ENCODE measurements around the gene SIK3. TPM values are rescaled to one million over a fixed set of nuclear protein-coding genes. Genes with fewer than 3 reads are reported as not detected.

The SIK3 gene
- polyA plus RNA-seq, 1 of the 3 experiments (the other 2 are of a cell fraction), result 5.1 TPM

DNA sequence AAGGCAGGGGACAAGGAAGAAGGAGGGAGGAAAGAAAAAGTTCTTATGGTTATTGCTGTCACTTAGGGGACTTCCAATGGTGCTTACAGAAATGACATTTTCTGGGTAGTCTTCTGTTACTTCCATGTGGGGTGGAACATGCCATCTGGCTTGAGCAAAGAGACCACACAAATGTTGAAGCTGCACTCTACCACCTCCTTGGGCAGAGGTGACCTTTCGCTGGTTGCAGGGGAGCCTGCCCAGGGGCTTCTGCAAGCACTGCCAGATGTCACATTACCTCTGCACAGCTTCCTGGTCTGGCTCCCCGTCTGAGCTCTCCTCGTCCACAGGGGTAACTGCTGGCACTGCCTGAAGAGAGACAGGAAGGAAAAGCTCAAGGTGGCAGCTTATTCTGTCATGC is 228.2 kb downstream of the SIK3 start:
- peaks cover 30 to 59% of the 10 kb centered on the region in 2 experiments for H3K36me3 ChIP-seq (replicated peaks in 1 of 2; ENCODE audit: control insufficient read depth in 1 of 2, insufficient read depth in 2 of 2, low read length in 1 of 2)

GRCh38 chr11:116869610-116870009 is 228.6 kb downstream of the SIK3 start:
- H3K9ac ChIP-seq, result no peak overlapping the region
- no peak for DNase-seq
- H3K9me2 ChIP-seq, result no peaks in the 10 kb centered on the region
- no peaks in the 10 kb centered on the region for H3K27me3 ChIP-seq (ENCODE audit: insufficient read depth)
- H3K79me2 ChIP-seq (ENCODE audit: insufficient read depth), result no peaks in the 10 kb centered on the region
- no peaks in the 10 kb centered on the region for H4K20me1 ChIP-seq (ENCODE audit: insufficient read depth)
- no peak overlapping the region for H3K4me2 ChIP-seq
- H2AFZ ChIP-seq (ENCODE audit: low read depth), result no peak overlapping the region
- no peak for TF ChIP-seq USF2 (IDR thresholded peaks at IDR 0.05; ENCODE audit: borderline replicate concordance, low read depth, low read length)
- TF ChIP-seq MAX (IDR thresholded peaks at IDR 0.05; ENCODE audit: low read depth), result no peak
- TF ChIP-seq NFIC (IDR thresholded peaks at IDR 0.05; ENCODE audit: borderline replicate concordance), result no peak
- no peak for TF ChIP-seq JUND (IDR thresholded peaks at IDR 0.05)
- TF ChIP-seq POLR2AphosphoS5 (IDR thresholded peaks at IDR 0.05; ENCODE audit: low read depth, low read length), result no peak
- no peak for TF ChIP-seq ELF1 (IDR thresholded peaks at IDR 0.05)
- no peak for TF ChIP-seq NRF1 (IDR thresholded peaks at IDR 0.05; ENCODE audit: low read depth, low read length)
- no peak for TF ChIP-seq CTCF (IDR thresholded peaks at IDR 0.05)
- no peak for TF ChIP-seq SIN3A (IDR thresholded peaks at IDR 0.05; ENCODE audit: borderline replicate concordance, low read depth, low read length)
- H3K9me3 ChIP-seq, result no peaks in the 10 kb centered on the region
- H3K36me3 ChIP-seq (replicated peaks in 1 of 2; ENCODE audit: control insufficient read depth in 1 of 2, insufficient read depth in 2 of 2, low read length in 1 of 2), result peaks cover 30 to 59% of the 10 kb centered on the region in 2 experiments
- H3K27ac ChIP-seq (ENCODE audit: low read depth in 2 of 2, low read length in 1 of 2), result no peak overlapping the region
- WGBS (ENCODE audit: low lambda C conversion rate), result 92% methylated on average over 4 of the region's 4 CpGs
- H3K4me1 ChIP-seq (ENCODE audit: control insufficient read depth in 1 of 2, insufficient read depth in 2 of 2, low read depth in 1 of 2, low read length in 1 of 2), result peaks cover 3 to 7% of the 10 kb centered on the region in 2 experiments
- no peak overlapping the region for H3K4me3 ChIP-seq (ENCODE audit: low read depth in 2 of 2, low read length in 1 of 2)
- ChIA-PET CTCF (interaction anchor here (0.9 to 1.5 kb wide), 5 partner anchors 11 to 237 kb away, joined by 3 to 8 read pairs (median 5); partner anchors contain the start of gene APOA5), POLR2A (no interaction called here)
- peaks cover 6% of the 10 kb centered on the region for H3F3A ChIP-seq (replicated peaks; ENCODE audit: insufficient read depth)

More for the DNA sequence above, 228.2 kb downstream of the SIK3 start:
- H3K9me3 ChIP-seq, result no peaks in the 10 kb centered on the region
- no peaks in the 10 kb centered on the region for H3K27me3 ChIP-seq (ENCODE audit: insufficient read depth)
- H4K20me1 ChIP-seq (ENCODE audit: insufficient read depth), result no peaks in the 10 kb centered on the region
- no peaks in the 10 kb centered on the region for H3K79me2 ChIP-seq (ENCODE audit: insufficient read depth)
- H2AFZ ChIP-seq (ENCODE audit: low read depth), result no peak overlapping the region
- no peak overlapping the region for H3K27ac ChIP-seq (ENCODE audit: low read depth in 2 of 2, low read length in 1 of 2)
- H3K4me3 ChIP-seq (ENCODE audit: low read depth in 2 of 2, low read length in 1 of 2), result no peak overlapping the region
- no peak overlapping the region for H3K9ac ChIP-seq
- no peak overlapping the region for H3K4me2 ChIP-seq
- no CpG with 5 or more reads among the region's 3 CpGs for WGBS (ENCODE audit: low lambda C conversion rate)
- ChIA-PET POLR2A (no interaction called here), CTCF (interaction anchor here (0.9 to 1.5 kb wide), 5 partner anchors 10 to 236 kb away, joined by 3 to 8 read pairs (median 5); partner anchors contain the start of gene APOA5)
- TF ChIP-seq MAX (IDR thresholded peaks at IDR 0.05; ENCODE audit: low read depth) (no peak), CHD2 (IDR thresholded peaks at IDR 0.05; ENCODE audit: low read length, partially characterized antibody) (no peak), FOXJ3 (CRISPR knock-in tag; IDR thresholded peaks at IDR 0.05) (no peak), IRF3 (IDR thresholded peaks at IDR 0.05; ENCODE audit: low read depth, low read length) (no peak), SIN3A (IDR thresholded peaks at IDR 0.05; ENCODE audit: borderline replicate concordance, low read depth, low read length) (no peak), FOSL2 (IDR thresholded peaks at IDR 0.05; ENCODE audit: borderline replicate concordance, low read depth) (no peak), NRF1 (IDR thresholded peaks at IDR 0.05; ENCODE audit: low read depth, low read length) (no peak), SMC3 (IDR thresholded peaks at IDR 0.05; ENCODE audit: low read depth, low read length) (no peak), JUND (IDR thresholded peaks at IDR 0.05) (no peak), RCOR1 (IDR thresholded peaks at IDR 0.05; ENCODE audit: low read length) (no peak), EZH2phosphoT487 (IDR thresholded peaks at IDR 0.05; ENCODE audit: borderline replicate concordance, low read depth) (no peak)
- TF ChIP-seq, protein P1, sequence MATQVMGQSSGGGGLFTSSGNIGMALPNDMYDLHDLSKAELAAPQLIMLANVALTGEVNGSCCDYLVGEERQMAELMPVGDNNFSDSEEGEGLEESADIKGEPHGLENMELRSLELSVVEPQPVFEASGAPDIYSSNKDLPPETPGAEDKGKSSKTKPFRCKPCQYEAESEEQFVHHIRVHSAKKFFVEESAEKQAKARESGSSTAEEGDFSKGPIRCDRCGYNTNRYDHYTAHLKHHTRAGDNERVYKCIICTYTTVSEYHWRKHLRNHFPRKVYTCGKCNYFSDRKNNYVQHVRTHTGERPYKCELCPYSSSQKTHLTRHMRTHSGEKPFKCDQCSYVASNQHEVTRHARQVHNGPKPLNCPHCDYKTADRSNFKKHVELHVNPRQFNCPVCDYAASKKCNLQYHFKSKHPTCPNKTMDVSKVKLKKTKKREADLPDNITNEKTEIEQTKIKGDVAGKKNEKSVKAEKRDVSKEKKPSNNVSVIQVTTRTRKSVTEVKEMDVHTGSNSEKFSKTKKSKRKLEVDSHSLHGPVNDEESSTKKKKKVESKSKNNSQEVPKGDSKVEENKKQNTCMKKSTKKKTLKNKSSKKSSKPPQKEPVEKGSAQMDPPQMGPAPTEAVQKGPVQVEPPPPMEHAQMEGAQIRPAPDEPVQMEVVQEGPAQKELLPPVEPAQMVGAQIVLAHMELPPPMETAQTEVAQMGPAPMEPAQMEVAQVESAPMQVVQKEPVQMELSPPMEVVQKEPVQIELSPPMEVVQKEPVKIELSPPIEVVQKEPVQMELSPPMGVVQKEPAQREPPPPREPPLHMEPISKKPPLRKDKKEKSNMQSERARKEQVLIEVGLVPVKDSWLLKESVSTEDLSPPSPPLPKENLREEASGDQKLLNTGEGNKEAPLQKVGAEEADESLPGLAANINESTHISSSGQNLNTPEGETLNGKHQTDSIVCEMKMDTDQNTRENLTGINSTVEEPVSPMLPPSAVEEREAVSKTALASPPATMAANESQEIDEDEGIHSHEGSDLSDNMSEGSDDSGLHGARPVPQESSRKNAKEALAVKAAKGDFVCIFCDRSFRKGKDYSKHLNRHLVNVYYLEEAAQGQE (IDR thresholded peaks at IDR 0.05; ENCODE audit: low read depth, low read length), result no peak
- peaks cover 6% of the 10 kb centered on the region for H3F3A ChIP-seq (replicated peaks; ENCODE audit: insufficient read depth)
- H3K4me1 ChIP-seq (ENCODE audit: control insufficient read depth in 1 of 2, insufficient read depth in 2 of 2, low read depth in 1 of 2, low read length in 1 of 2), result peaks cover 3 to 7% of the 10 kb centered on the region in 2 experiments
- H3K9me2 ChIP-seq, result no peaks in the 10 kb centered on the region
- DNase-seq, result no peak
